ENCODE results near the gene CRIP2.

- no peak for TF ChIP-seq CTCF (IDR thresholded peaks at IDR 0.05; ENCODE audit: low read depth, low read length)
- no peak for TF ChIP-seq EZH2phosphoT487 (IDR thresholded peaks at IDR 0.05; ENCODE audit: low read depth)
Observed at GRCh38 chr14:105446971-105447370, 27.6 kb upstream of the CRIP2 start.

Measured in OCI-LY3 (cell line).